DMS 273 (cell line): ENCODE data around the gene MGMT.

Experiments used
- DNase-seq: peaks from one replicate; lab custom pipeline; 2025; ENCODE audit not compliant: unreplicated experiment; lab: John Stamatoyannopoulos, UW

MGMT gene

DNA sequence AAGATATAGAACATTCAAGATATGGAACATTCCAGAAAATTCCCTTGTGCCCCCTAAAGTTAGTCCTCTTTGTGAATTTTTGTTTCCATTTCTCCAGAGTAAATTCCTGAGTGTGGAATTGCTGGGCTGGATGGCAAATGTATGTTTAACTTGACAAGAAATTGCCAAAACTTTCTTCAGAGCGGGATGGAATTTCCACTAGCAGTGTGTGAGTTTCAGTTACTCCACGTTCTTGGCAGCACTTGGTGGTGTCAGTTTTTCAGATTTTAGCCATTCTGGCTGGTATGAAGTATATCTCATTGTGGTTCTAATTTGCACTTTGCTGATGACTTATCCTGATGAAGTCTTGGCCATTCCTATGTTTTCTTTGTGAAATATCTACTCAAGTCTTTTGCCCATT is 71.2 kb downstream of the MGMT start:
- no peak for DNase-seq

DNA sequence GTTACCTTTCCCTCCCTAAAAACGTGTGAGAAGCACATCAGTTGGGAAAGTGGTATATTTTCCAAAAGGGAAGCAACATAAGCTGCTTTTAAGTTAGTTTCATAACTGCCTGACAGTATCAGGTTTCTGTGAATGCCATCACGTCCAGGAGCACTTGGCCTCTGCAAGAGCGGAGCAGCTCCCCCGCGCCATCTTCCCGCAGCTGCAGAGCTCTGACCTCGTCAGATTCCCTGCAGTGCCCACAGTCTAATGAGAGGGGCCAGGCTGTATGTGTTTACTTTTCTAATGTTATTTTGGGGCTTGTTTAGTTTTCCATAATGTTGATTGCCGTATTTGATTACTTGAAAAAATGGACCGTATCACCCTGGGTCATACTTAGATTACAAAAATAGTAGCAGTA is 74.2 kb downstream of the MGMT start:
- DNase-seq = no peak

DNA sequence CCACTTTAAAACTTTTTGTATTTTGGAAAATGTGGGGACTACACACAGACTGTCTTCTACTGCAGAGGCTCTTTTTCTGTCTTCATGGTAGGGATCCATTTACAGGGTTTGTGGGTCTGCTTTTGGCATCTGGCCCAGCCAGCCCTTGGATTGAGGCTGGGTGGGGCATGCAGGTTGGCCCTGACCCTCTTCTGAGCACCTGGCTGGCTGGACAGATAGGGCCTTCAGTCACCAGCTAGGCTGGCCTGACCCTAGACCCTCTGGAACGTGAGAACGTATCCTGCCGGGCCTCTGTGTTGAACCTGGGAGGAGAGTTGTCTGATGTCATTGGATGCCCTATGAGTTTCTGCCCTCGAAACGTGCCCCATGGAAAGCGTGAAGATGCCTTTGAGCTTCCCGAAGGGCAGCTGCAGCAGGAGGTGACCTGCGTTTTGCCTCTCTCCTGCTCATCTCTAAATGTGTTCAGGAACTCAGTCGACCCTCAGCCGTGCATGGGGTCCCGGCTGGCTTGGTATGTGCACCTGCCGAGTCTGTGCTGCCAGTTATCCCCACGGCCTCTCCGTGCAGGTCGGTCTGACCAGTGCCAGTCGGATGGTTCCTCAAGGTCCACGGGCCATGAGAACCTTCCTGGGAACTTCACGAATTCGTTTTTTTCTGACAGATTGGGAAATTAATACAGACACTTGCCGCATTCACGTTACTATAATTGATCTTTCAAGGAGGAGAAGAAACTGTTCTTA is 74.9 kb downstream of the MGMT start:
- DNase-seq = no peak

DNA sequence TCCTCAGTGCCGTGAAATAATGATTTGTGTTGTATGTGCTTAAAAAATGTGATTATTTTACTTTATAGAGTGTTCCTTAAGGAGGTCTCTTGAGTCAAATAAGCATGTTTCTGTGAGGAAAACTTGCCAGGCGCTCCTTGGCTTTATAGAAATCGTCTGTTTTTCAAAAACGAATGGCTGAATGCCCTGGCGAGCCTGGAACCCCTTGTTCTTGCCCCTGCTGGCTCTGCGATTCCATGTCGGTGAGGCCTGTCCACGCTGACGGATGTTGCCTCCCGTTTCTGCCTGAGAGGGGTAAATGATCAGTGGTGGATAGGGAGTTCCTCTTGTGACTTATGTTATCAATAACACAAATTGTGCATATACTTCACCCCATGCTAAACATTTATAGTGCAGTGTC is 75.5 kb downstream of the MGMT start:
- no peak for DNase-seq

DNA sequence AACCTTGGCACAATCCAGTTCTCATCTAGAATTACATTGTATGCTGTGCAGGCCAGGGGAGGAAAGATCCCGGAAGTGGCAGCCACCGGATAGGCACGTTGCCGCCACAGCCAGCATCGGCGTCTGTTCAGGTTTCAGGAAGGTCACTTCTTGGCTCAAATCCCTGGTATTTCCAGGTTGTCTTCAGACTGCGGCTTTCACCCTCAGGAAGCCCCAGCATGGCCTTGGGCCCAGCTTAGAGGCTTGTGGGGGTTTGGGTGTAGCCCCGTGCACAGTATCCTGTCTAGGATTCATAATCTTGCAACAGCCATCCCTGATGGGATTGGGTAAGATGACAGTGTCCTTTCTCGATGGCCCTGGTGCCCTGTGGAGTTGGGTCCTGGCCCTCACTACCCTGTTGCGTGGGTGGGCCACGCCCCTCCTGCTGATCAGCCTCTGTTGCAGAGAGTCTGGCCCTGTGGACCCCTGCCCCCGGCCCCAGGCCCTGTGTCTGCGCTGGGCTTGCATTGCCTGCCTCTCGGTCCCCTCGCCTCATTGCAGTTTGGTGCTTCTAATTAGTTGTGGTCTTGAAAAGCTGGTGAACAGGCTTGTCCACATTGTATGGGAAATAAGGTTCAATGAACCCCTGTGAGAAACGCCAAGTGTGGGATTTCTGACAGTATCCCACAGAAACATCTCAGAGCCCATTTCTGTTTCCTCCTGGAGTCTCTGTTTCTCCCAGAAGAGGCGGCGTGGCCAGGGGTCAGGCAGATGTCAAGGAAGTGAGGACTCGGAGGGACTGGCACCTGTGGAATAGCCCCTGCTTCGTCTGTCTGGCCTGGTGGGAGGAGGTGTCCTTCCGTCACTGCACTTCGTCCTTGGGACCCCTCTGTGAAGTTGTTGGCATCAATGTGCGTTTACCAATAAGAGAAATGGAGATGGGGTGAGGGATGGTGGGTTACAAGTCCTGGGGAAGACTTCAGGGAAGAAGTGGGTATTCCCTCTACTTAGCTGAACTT is 77.5 kb downstream of the MGMT start:
- DNase-seq = no peak

DNA sequence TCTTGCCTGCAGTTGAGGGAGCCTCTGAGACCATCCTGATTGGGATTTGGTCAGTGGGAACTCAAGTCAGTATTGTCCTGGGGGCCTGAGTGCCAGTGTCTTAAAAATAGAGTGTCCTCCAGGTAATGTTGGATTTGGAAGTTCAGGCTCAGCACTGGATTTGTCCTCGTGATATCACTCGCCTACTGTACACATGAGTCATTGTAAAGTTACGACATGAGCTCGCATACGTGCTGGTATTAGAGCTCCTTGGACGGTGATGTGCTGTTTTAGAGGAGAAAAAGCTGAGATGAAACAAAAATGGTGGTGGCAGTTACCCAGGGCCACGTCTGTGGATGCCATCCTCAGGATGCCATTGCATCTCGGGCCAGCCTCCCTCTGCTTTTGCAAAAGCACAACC is 78.2 kb downstream of the MGMT start:
- DNase-seq = no peak

DNA sequence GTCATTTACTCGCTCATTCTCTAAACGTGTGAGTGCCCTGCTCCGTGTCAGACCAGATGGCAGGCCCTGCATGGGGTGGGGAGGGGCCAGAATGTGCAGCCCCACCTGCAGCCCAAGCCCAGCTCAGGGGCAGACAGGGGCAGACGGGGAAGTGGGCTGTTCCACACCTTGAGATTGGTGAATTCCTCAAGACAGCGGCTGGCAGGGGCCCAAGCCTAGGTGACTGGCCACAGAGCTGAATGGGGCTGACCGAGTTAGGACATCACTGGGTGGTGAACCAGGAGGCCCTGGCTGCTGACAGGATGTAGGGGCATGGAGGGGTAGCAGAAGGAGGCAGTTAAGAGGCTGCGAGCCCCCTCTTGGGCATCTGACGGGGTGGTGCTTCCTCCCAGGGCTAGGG is 79.1 kb downstream of the MGMT start:
- DNase-seq = peak; percentile 3

DNA sequence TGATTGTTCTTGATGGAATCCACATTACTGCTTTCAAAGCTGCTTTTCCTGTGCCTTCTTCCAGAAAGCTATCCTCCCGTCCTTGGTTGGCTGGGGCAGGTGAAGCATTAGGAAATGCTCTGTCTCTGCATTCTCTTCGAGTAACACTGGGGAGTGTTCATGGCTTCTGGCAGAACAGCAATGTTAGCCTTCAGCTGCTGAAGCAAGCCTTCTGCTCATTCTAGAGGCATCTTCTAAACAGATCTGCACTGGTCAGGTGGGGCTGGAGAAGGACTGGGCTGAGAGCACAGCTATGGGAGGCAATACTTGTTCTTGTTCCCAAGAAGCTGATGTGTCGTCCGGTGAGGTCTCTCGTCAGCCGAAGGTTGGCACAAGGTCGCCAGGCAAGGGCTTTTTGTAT is 80.6 kb downstream of the MGMT start:
- no peak for DNase-seq

DNA sequence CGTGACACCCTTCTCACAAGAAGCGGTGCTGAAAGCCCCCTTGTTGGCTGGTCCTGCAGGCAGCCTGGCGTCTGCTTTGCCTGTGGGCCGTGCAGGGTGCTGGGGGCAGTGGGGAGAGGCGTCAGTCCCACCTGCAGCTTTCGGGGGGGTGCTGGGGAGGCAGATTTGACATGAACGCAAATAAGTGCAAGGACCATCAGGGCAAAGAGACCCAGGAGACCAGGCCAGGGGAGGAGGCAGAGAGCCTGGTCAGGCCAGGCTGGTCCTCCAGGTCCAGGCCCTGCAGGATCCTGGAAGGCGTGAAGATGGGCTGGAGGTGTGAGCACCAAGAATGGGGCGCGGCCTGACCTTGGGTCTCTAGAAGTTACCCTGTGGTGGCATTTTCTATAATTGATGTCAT is 81.6 kb downstream of the MGMT start:
- DNase-seq = no peak

DNA sequence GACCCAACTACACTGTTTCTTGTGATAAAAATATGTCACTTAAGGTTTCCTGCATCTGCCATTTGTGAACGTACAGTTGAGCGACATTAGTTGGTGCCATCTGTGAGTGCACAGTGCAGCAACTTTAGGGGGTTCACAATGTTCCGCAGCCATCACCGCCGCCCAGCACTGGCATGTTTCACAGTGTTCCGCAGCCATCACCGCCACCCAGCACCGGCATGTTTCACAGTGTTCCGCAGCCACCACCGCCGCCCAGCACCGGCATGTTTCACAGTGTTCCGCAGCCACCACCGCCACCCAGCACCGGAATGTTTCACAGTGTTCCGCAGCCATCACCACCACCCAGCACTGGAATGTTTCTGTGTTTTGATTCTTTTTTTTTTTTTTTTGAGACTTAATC is 83.0 kb downstream of the MGMT start:
- DNase-seq = no peak

DNA sequence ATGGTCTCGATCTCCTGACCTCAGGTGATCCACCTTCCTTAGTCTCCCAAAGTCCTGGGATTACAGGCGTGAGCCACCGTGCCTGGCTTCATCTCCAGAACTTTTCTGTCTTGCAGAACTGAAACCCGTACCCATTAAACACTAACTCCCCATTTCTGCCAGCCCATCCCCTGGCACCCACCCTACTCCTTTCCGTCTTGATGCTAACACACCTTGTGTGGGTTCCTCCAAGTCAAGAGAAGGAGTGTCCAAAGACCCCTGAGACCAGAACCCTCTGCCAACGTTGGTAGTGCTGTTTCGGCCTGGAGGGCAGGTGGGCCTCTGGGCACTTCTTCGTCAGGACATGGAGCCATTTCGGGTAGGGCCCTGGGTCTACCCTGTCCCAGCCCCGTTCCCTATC is 83.6 kb downstream of the MGMT start:
- no peak for DNase-seq

DNA sequence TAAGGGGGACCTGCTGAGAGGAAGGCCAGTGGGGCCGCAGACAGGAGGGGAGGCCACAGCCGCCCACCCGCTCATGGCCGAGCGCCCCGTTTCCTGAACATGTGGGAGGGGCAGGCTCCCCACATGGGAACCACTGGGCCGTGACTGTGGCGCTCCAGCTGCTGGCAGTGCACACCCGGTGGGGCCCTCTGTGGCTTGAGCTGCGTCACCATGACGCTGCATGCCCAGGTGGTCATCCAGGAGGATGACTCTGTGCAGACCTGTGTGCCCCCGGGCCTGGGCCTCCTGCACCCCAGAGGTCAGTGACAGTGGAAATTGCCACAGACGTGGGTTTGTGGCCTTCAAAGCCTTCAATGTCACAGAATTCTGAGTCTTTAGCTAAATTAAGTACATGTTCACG is 85.1 kb downstream of the MGMT start:
- no peak for DNase-seq

DNA sequence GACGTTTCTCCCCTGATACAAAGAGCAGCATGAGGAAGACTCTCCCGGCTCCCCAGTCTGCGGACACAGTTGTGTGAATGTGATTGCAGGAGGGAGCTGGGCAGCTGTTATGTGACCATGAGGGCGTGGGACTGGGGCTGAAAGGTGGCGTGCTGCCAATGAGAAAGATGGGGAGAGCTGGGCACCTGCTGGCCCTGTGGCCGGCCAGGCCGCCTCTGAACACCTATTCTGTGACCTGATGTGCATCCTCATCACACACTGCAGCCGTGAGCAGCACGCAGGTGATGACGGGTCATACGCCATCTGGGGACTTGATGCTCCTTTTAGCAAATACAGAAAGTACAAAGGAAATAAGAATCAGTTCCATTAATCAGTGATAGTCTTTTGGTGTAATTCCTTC is 86.9 kb downstream of the MGMT start:
- DNase-seq = no peak

DNA sequence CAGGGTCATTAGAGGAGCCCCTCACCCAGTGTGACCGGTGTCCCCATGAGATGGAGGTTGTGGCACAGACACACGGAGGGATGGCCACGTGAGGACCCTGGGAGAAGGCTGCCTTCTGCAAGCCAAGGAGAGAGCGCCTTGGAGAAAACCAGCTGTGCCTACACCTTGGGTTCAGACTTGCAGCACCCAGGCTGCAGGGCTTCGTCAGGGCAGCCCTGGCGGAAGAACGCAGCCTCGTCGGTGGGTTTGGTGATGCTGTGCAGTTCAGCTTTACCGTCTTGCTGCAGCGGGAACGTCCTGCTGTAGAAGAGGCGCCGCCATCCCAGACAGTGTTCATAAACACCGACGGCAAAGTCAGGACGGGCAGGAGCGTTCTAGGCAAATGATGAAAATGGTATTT is 89.3 kb downstream of the MGMT start:
- no peak for DNase-seq

DNA sequence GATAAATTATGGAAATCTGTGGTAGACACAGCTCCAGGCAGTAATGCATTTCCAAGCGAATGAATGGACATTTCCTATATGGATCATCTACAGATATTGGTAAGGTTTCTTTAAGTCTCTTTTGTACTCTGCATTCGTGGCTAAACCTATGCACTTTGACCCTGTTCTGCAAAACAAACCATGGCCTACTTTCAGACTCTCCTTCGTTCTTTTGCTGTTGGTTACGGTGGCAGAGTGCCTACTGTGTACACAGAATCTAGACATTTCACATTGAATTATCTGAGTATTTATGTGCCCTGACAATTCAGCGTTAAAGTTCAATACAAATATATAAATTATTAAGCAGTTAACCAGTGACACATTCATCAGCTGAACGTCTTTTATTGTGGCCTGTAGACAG is 93.3 kb downstream of the MGMT start:
- DNase-seq = no peak

DNA sequence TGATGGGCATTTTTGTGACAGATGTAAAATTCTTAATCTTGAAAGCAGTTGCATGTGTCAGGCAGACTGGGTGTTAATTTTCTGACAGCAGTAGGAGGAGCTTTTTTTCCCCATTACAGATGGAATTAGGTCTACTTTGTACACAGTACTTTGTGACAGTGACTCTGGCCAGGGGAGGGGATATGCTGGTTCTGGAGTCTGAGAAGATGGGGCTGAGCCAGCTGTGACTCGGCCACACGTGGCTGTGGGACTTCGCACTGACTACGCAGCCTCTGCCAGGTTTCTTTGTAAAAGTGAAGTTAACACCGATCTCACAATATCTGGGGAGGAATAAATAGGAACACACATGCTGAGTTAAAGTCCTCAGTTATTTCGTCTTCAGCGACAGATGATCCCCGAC is 95.4 kb downstream of the MGMT start:
- no peak for DNase-seq

DNA sequence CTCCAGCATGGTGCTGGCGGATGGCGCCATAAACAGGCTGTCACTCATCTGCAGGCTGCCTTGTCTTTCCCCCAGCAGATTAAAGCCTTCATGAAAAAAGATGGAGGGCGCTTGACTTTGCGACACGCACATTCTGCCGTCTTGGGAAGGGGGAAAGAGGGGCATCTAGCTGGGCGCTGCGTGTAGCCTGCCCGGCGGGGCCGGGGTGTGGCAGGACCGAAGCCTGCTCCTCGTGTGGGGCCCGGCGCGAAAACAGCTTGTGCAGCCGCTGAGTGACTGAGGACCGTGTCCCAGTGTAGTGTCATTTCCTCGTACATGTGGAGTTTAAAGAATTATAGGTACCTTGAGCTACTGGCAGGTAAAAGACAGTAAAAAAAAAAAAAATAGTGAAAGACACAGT is 97.9 kb downstream of the MGMT start:
- no peak for DNase-seq

DNA sequence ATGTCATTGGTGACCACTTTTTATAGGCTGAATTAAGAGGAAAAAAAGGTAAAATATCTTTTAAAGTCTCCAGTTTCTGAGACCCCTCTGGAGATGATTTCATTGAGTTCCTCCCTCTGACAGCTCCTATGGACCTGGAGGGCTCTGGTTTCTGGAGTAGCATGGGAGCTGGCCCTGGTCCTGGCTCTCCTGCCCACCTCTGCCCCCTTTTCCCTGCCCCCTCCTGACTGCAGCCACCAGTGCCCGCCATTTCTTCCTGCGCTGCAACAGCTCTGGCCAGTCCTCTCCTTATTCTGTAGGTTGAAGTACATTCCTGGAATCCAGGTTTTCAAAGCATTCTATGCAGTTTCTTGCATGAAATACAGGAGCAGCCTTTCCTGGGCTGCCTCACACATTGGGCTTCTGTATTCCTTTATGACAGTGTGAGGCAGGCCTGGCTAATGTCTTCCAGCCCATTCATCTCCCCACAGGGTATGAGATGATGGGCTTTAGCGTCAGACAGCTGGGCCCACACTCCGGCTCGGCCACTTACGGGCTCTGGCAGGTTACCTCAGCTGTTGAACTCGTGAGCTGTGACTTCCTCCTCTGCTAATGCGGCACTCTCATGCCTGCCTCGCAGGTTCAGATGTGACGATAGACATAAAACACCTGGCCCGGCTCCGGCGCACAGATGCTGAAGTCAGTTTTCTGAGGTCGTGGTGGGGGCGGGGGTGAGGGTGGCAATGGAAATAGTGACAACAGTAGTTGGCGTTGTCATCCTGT is 101.7 kb downstream of the MGMT start:
- no peak for DNase-seq

DNA sequence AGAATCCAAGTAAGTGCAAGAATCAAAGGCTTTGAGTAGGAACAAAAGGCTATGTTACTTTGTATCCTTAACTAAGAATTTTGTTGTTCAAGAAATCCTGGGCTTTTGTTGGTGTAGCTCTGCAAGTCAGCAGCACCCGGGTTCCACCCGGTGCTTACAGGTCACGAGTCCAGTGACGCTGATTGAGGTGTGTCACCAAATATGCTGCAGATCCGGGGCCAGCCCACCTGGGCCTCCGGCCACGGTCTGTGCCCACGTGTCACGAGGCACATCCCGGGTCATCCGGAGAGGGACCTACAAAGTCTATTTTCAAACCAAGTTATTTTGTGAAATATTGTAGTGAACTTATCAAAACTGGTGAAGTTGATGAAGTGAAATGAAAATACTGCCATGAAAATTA is 103.1 kb downstream of the MGMT start:
- DNase-seq = no peak

DNA sequence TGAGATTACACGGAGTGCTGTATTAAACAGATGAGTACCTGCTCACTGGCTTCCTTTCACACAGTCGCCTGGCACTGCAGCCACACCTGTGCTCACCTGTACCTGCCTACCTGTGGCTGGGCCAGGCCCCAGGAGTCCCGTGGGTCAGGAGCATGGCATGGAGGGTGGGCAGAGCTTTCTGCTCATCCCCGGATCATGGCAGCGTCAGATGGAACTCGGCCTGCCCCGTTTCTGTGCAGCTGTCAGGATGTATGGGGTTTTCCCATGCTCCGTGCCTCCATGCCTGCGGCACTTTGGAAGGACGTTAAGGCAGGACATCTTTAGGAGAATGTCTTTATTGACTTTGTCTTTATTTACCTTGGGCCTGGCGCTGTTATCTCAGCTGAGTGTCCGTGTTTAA is 112.2 kb downstream of the MGMT start:
- DNase-seq = no peak

DNA sequence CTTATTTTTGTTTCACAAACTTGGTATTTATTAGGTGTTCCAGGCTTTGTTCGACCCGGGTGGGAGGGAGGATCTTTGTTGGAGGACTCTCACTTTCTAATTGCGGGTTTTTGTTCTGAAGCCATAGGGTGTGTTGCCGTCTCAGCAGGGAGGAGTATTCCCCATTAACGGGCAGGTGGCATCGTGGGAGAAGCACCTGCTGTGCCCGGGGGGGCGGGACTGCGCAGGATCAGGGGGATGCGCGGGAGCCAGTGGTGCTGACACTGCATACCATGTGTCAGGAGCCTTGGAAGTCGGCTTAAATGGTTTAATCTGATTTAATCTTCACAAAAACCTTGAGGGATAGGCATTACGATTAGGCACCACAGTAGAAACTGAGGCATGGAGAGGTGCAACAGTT is 113.0 kb downstream of the MGMT start:
- no peak for DNase-seq

DNA sequence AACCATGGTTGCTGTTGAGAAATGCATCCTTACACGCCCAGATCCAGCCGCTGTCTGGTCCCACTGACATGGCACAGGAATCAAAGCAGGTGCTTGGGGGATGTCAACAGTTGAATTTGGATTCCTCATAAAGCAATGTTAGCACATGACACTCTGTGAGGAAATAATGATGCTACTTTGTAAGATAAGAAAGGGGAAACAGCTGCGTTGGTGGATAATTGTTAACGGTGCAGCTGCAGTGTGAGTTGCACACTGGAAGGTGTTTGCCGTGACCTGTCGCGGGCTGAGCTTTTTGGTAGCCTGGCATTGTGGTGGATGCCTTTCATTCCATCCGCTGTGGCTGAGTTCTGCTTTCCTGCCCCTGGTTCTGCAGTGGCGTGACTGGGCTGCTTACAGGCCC is 113.9 kb downstream of the MGMT start:
- DNase-seq = no peak
